ENCODE data around the gene CFP. TPM values are rescaled to one million over a fixed set of nuclear protein-coding genes. Genes with fewer than 3 reads are reported as not detected.

Gene CFP
- total RNA-seq, 4 donors from 2014 or later: 0.60 to 10.0 (median 3.0) TPM

DNA sequence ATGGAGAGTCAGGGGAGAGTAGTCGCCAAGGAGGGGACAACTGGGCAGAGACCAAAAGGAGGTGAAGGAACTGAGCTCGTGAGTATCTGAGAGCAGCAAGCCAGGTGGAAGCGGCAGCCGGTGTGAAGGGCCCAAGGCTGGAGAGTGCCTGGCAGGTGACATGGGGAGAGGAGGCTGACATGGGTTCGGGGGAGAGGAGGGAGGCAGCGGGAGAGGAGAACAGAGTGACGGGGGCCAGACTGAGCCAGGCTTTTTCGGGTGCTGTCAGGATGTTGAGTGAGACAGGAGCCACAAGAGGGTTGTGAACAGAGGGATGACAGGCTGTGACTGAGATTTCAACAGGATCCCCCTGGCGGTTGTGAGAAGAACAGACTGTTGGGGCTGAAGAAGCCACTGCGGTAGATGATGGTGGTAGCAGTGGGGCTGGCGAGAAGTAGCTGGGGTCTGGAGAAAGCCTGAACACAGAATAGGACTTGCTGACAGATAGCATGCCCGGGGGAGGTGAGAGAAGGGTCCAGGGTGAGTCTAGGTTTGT is 14.9 kb upstream of the CFP start:
- DNase-seq: no peak
- TF ChIP-seq POLR2A (IDR thresholded peaks at IDR 0.05) (no peak), EP300 (IDR thresholded peaks at IDR 0.05; ENCODE audit: low read depth) (no peak), POLR2AphosphoS5 (IDR thresholded peaks at IDR 0.05) (no peak)
- TF ChIP-seq, protein P1, sequence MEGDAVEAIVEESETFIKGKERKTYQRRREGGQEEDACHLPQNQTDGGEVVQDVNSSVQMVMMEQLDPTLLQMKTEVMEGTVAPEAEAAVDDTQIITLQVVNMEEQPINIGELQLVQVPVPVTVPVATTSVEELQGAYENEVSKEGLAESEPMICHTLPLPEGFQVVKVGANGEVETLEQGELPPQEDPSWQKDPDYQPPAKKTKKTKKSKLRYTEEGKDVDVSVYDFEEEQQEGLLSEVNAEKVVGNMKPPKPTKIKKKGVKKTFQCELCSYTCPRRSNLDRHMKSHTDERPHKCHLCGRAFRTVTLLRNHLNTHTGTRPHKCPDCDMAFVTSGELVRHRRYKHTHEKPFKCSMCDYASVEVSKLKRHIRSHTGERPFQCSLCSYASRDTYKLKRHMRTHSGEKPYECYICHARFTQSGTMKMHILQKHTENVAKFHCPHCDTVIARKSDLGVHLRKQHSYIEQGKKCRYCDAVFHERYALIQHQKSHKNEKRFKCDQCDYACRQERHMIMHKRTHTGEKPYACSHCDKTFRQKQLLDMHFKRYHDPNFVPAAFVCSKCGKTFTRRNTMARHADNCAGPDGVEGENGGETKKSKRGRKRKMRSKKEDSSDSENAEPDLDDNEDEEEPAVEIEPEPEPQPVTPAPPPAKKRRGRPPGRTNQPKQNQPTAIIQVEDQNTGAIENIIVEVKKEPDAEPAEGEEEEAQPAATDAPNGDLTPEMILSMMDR (IDR thresholded peaks at IDR 0.05): peak in 4 of 5 experiments; percentile 14 to 30 (median 24)
- Histone ChIP-seq H3K27me3 (no peaks in the 10 kb centered on the region), H3K4me1 (peaks cover 0 to 12% (median 7%) of the 10 kb centered on the region in 4 donors), H3K36me3 (peaks cover 0 to 7% (median 0%) of the 10 kb centered on the region in 4 donors), H3K4me3 (no peak overlapping the region), H3K27ac (no peak overlapping the region), H3K9me3 (no peaks in the 10 kb centered on the region)
- in situ Hi-C loops (cut with MboI; ENCODE audit: low pct_ligation_motif_present in 1 of 4, low pct_unique_long_range_greater_than_20kb in 1 of 4, low sequenced_read_pairs in 3 of 4) (loop anchor here in 1 of 4 donors (10.0 kb wide), 1 partner anchor 80 kb away; the partner anchor contains the start of gene ARAF), intact Hi-C loops (cut with DNase I; ENCODE audit: low total_unique reads) (no loop called here)
- WGBS, 2 donors (ENCODE audit: low coverage in 1 of 2): 60 to 65% methylated on average over 4 to 12 of the region's 12 CpGs

DNA sequence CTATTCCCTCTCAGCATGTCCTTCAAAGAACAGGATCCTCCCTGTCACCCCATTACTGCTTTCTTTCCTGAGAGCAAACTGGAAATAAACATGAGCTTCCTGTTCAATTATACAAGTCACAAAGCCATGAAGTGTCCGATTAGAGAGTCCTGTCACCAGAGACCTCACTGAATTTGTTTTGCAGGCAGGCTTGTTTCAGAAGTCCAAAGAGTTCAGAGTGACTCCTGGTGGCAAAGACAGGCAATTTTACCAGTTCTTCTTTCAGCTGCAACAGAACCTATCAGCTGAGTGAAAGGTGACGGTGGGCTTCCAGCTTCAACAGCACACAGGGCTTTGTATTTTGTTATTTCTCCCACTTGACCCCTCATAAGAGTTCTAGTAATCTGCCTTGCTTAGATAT is 14.2 kb upstream of the CFP start:
- no peak overlapping the region for H3K4me3 ChIP-seq
- DNase-seq: no peak
- peaks cover 0 to 11% (median 0%) of the 10 kb centered on the region in 4 donors for H3K36me3 ChIP-seq
- WGBS, 2 donors (ENCODE audit: low coverage in 1 of 2): 42% methylated on average over 2 of the region's 2 CpGs; no CpG with 5 or more reads in 1 of the 2 donors
- TF ChIP-seq, protein P1 (IDR thresholded peaks at IDR 0.05): peak in 3 of 5 experiments; percentile 8 to 23 (median 13)
- no peak for TF ChIP-seq POLR2A (IDR thresholded peaks at IDR 0.05)
- no peaks in the 10 kb centered on the region for H3K27me3 ChIP-seq
- in situ Hi-C loops (cut with MboI; ENCODE audit: low pct_ligation_motif_present in 1 of 4, low pct_unique_long_range_greater_than_20kb in 1 of 4, low sequenced_read_pairs in 3 of 4): loop anchor here in 1 of 4 donors (10.0 kb wide), 1 partner anchor 79 kb away; the partner anchor contains the start of gene ARAF
- H3K9me3 ChIP-seq: no peaks in the 10 kb centered on the region
- intact Hi-C loops (cut with DNase I; ENCODE audit: low total_unique reads): no loop called here
- H3K27ac ChIP-seq: no peak overlapping the region
- peaks cover 0 to 6% (median 2%) of the 10 kb centered on the region in 4 donors for H3K4me1 ChIP-seq

DNA sequence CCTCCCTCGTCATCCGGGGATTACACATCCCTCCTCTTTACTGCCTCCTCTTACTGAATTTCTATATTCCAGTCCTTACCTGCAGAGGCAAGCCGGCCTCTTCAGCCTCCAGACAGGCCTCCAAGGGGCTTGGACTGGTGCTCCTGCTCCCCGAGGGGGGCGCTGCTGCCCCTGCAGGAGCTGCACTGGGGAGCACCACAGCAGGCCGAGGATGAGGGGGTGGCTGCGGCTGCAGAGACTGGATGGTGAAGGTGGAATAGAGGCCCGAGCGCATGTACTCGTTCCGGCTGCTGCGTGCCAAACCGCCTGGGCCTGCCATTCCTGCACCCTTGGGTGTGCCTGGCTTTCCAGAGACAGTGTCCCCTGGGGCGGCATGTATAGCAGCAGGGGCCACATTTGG is 9.1 kb upstream of the CFP start:
- intact Hi-C loops (cut with DNase I; ENCODE audit: low total_unique reads): loop anchor here (10.0 kb wide), 1 partner anchor 64 kb away; no protein-coding TSS in a partner anchor
- no peak for DNase-seq
- in situ Hi-C loops (cut with MboI; ENCODE audit: low pct_ligation_motif_present in 1 of 4, low pct_unique_long_range_greater_than_20kb in 1 of 4, low sequenced_read_pairs in 3 of 4): no loop called here
- Histone ChIP-seq H3K36me3 (peaks cover 0 to 11% (median 0%) of the 10 kb centered on the region in 4 donors), H3K9me3 (no peaks in the 10 kb centered on the region), H3K27ac (no peak overlapping the region), H3K4me1 (no peaks in the 10 kb centered on the region), H3K27me3 (no peaks in the 10 kb centered on the region), H3K4me3 (no peak overlapping the region)
- WGBS, 2 donors (ENCODE audit: low coverage in 1 of 2): 87% methylated on average over 14 of the region's 14 CpGs; no CpG with 5 or more reads in 1 of the 2 donors
- TF ChIP-seq POLR2A (IDR thresholded peaks at IDR 0.05): no peak
- TF ChIP-seq EP300 (IDR thresholded peaks at IDR 0.05; ENCODE audit: low read depth): no peak
- TF ChIP-seq, protein P1 (IDR thresholded peaks at IDR 0.05): no peak
- no peak for TF ChIP-seq POLR2AphosphoS5 (IDR thresholded peaks at IDR 0.05)

DNA sequence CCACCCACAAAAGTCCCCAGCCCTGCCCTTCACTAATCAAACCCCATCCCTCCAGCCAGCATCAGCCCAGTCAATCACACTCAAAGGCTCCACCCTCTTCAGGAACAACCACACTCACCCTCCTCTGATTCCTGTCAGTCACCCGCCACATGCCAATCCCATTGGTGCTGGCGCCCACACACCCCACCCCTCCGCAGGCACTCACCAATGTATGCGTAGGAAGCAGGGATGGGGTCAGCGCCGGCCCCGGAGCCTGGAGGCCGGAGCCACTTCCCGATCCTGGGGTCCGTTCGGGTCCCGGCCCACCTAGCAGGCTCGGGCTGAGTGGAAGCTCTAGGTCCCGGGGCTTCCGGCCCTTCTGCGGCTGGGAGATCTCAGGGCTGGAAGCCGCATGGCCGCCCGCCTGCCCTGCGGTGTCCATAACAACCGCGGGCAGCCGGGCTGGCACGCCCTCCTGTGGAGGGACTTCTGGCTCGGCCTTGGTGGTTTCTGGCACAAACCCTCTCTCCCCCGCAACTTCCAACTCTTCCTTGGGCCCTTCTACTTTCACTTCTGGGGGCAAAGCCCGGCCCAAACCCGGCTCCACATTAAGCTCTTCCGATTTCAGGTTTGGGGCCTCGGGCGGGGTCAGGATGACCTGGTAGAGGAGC is 7.9 kb upstream of the CFP start:
- peak; percentile 28 for DNase-seq
- H3K36me3 ChIP-seq: peaks cover 0 to 11% (median 0%) of the 10 kb centered on the region in 4 donors

More for the DNA sequence above, 7.9 kb upstream of the CFP start:
- intact Hi-C loops (cut with DNase I; ENCODE audit: low total_unique reads) (loop anchor here (10.0 kb wide), 1 partner anchor 63 kb away; no protein-coding TSS in a partner anchor), in situ Hi-C loops (cut with MboI; ENCODE audit: low pct_ligation_motif_present in 1 of 4, low pct_unique_long_range_greater_than_20kb in 1 of 4, low sequenced_read_pairs in 3 of 4) (no loop called here)
- 84% methylated on average over 31 of the region's 31 CpGs; no CpG with 5 or more reads in 1 of the 2 donors for WGBS, 2 donors (ENCODE audit: low coverage in 1 of 2)
- TF ChIP-seq POLR2AphosphoS5 (IDR thresholded peaks at IDR 0.05): no peak
- no peak for TF ChIP-seq POLR2A (IDR thresholded peaks at IDR 0.05)
- TF ChIP-seq, protein P1 (IDR thresholded peaks at IDR 0.05): peak in 1 of 5 experiments; percentile 6
- no peak for TF ChIP-seq EP300 (IDR thresholded peaks at IDR 0.05; ENCODE audit: low read depth)
- peak overlapping the region in 1 of 4 donors; percentile 34 for H3K4me3 ChIP-seq
- no peak overlapping the region for H3K27ac ChIP-seq
- H3K27me3 ChIP-seq: no peaks in the 10 kb centered on the region
- H3K9me3 ChIP-seq: no peaks in the 10 kb centered on the region
- H3K4me1 ChIP-seq: no peaks in the 10 kb centered on the region
